ENCODE data around the gene HELZ.
"Not testable (repeated sequence)": the region's sequence is repeated elsewhere in the genome, so short reads cannot be mapped to it uniquely, and the experiment has no call there.

HELZ gene

DNA sequence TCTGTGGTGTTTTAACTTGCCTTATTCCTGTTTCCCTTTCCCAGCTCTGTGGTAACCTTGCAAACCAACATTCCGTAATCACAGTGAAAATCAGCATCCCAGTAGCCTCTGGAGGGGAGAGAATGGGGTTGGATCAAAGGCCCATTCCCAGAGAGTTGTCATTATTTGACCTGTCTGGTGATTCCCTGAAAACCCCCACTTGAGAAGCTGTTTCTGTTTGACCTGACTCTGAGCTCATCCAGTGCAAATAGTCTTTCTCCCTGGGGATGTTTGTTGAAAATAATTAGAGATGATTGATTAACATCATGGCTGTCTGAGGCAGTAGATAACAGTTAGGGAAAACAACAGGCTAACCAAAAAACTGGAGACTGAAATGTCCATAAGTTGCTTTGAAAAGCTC is 197.6 kb downstream of the HELZ start:
- no peak for DNase-seq

DNA sequence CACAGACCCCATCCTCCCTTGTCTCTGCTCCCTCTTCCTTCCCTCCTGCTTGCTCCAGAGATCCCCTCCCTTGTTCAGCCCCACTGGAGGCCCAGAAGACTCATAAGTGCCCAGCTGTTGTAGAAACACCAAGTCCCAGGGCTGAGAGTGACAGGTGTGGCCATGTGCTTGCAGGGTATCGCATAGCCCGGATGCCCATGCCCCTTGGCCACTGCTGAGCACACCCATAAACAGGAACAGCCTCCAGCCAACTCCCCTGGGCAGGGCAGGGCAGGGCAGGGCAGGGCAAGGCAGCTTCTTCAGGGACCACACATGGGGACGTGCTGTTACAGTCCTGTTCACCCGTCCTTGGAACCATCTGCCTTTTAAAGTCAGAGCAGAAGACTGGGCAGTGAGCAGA is 198.6 kb downstream of the HELZ start:
- DNase-seq = no peak

DNA sequence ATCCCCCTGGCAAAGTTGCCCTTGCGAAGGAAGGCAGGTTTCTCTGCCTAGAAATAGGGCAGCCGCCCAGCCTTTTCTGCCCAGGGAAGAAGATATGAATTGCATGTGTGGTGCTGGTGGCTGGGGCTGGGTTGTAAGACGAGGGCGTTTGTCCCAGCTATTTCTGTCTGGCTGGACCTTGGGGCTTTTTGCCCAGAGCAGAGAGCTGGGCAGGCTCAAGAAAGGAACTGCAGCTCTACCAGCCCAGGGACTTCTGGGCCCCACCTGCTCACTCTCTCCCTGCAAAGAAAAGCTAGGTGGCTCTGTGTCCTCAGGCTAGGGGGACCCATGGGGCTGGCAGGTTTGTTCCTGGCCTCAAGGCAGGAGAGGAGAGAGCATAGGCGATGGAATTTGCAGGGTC is 200.1 kb downstream of the HELZ start:
- no peak for DNase-seq

DNA sequence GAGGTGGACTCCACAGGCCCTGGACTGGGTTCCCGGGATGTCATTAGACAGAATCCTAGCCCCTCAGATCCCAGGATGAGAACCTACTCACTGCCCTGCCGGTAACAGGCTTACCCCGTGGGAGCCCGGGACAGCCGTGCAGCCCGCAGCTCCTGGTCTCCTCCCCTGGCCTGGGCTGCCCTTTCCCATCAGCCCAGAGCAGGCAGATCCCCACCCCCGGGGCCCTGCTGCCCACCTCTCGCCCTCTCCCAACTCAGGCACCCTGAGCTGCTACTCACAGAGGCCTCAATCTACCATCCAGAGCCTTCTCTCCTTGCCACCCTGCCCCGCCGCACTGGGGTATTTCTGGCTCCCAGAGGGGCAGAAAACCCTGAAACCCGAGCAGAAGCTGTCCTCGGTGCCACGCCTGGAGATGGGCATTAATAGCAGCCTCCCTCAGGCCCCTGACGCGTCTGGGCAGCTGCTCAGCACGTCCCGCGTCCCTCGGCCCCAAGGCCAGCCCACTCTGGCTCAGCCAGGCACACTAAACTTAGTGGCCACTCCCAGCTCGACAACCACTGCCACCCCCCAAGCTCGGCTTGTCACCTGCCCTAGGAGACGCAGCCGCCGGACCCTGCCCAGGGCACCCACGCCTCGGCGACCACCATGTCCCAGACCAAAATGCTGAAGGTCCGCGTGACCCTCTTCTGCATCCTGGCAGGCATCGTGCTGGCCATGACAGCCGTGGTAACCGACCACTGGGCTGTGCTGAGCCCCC is 200.8 kb downstream of the HELZ start, which contains the start of gene CACNG1:
TSS of gene CACNG1 (plus strand) at position 539 of the 757 bp plus-strand sequence. CDS start at position 646, 107 bp downstream.
- no peak for DNase-seq

DNA sequence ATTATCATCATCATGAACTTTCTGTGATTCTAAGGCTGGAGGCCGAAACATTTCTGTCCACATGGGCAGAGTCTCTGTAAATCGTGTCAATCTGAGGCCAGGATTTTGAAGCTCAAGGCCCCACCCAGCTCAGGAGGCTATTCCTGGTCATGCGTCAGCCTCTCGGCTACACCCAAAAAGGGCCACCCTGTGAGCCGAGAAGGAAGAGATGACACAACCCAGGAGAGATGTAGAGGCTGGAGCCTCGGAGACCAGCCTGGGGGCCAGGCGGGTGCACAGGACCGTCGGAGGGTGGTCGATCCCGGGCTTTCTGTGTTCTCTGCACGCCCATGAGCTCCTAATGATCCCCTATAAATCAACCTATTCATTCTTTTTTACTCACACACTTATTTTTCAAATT is 201.7 kb downstream of the HELZ start:
- no peak for DNase-seq

DNA sequence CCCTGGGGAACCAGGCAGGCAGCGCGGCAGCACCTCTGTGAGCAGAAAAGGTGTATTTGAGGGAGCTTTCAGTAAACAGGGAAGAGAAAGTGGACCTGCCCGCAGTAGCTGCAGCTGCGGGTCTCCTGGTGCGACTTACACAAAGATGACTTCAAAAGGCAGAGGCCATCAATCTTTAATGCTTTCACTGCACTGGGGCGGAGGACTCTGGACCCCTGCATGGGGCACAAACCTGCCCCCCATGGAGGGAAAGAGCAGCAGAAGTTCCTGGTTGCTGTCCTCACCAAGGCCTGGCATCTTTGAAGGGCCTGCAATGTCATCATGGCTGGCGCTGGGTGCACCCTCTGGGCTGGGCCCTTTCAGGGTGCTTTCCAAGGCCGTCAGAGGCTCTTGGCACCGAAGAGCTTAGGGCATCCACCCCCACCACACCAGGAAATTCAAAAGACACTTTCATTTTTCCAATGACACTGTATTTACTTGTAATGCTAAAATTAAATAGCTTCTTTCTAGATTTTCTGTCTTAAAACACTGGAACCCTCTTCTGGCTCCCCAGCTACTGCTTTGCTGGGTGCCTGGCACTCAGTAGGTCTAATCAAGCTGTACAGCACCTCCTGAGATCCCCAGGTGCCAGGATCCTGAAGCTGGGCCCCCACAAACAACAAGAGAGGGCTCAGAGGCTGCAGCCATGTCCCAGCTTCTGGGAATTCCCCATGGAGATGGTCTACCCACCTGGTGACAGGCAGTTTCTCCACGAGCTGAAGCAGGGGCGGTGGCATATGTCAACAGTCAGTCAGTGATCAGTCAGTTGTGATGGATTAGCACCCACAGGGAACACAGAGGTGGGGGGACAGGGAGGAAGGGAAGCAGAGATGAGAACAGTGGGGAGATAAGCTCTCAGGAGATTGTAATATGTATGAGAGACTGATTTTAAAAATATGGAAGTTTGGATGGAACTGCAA is 202.8 kb downstream of the HELZ start:
- no peak for DNase-seq

DNA sequence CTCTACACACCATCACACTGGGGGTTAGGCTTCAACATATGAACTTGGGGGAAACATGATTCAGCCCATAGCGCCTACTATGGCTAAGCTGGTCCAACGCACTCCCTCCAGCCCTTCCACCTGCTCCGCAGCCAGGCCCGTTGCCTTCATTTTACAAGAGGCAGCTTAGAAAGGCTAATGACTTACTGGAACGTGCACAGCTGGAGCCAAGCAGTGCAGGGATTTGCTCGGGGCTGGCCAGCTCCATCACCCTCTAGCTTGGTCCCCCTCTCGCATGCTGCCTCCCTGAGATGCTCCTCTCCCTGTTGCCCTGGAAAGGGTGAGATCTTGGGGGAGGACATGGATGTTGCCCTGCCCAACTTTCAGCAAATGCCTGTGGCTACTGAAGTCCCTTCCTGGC is 203.5 kb downstream of the HELZ start:
- no peak for DNase-seq

DNA sequence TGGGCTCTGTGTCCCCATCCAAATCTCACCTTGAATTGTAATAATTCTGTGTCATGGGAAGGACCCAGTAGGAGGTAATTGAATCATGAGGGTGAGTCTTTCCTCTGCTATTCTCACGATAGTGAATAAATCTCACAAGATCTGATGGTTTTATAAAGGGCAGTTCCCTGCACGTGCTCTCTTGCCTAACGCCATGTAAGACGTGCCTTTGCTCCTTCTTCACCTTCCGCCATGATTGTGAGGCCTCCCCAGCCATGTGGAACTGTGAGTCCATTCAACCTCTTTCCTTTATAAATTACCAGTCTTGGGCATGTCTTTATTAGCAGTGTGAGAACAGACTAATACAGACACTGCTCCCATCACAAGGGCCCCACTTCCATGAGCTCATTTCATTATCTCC is 203.9 kb downstream of the HELZ start:
- DNase-seq = not testable (repeated sequence)

DNA sequence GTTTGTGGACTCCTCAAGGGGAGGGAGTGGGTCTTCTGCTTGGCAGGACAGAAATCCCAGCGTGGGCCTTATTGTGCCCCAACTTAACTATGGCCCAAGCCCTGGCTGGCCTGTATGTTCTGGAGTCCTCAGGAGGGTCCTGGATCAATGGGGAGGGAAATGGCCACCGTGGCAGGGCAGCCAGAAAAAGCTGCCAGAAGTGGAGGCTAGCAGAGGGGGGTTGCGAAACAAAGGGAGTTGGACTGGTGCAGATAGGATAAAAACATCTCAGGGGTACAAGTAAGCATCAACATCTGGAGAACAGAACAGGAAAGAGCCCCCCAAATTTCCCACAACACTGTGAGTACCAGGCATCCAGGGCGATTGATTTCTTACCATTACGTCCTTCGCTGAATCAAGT is 204.3 kb downstream of the HELZ start:
- DNase-seq = no peak

DNA sequence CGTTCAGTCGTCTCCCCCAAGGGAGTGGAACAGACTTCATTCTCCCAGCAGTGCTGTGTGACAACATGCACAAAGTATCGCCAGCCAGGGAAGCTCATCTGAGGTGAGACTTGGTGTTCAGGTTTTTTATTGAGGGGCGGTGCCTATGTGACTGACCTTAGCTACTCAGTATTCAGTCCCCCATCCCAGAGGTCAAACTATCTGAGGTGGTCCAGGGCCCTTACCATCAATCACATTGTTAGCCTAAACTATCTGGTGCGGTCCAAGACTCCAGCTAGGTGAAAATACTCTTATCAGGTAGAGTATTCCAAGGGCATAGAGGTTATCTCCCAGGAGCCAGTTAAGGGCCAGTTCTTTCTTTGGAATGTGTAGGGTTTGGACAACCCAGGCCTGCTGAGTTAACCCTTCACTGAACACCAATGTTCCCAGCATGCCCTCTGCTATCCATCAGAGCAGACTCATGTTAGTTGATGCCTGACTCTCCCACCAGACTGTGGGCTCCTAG is 206.1 kb downstream of the HELZ start:
- no peak for DNase-seq

DNA sequence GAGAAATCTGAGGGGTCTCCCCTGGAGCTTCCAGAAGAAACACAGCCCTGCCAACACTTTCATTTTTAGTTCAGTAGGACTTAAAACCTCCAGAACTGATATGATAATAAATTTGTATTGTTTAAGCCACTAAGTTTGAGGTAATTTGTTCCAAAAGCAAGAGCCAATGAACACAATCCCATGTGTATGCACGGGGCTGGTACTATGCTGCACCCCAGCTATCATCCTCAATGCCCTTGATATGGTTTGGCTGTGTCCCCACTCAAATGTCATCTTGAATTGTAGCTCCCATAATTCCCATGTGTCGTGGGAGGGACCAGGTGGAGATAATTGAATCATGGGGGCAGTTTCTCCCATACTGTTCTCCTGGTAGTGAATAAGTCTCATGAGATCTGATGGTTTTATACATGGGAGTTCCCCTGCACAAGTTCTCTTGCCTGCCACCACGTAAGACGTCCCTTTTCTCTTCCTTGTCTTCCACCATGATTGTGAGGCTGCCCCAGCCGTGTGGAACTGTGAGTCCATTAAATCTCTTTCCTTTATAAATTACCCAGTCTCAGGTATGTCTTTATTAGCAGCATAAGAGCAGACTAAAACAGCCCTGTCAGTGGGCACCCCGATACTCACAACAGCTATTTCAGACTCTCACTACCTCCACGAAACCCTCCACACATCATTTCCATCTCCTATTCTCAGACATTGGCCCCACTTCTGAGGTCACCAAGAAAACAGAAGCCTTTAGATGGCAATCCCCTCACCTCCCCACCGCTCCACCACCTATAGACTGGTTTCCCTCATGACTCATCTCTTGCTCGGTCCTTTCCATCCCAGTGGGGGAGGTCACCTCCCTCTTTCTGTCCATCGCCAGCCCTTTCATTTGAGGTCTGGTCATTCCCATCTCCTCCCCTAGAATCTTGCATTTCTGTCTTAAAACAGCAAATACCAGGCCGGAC is 209.6 kb downstream of the HELZ start:
- DNase-seq = no peak

DNA sequence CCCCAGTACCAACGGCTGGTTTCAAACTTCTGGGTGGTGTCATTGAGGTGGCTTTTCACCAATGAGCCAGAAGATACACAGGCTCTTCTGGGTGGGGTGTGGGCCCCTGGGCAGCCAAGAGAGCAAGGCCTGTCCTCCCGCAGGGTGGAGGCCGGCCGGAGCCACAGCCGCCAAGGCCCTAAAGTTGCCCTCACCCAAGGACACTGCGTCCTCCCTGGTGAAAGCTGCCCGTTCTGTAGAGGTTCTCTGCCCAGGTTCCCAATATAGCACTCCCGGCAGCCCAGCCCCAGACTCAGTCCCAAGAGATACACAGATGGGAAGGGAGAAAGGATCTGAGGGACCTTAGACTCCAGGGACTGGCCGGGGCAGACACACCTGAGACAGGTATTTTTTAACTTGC is 211.4 kb downstream of the HELZ start:
- DNase-seq = no peak

DNA sequence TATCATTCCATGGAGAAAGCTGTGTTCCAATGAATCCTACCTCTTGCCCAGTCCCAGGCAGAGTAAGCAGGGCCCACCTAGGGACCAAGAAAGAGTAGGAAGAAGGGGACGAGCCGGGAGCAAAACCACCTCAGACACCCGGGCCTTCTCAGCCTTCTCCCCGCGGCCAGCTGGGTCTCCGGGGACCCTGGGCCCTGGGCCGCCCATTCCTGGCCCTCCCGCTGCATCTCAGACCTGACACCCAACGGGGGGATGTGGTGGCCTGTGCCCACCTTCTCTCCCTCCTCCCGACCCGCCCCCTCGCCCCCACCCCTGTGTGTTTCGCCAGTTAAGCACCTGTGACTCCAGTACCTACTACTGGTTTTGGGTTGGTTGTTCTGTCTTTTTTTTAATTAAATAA is 212.0 kb downstream of the HELZ start:
- no peak for DNase-seq

DNA sequence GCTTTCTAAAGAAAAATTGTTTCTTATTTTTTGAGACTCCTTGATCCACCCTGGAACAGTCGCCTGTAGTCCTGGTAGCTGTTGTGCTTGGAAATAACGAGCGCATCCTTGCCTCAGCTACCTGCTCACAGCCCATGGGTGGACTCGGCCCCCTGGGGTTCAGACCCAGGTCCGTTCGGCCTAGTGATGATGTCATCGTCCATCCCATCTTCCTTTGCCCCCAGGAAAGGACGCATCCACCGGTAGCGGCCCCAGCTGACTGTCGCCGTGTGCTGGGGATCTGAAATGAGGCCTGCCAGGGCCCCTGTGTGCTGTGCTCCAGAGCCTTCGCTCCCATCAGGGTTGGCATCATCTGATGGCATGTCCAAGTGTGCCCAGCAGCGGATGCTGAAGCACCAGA is 212.6 kb downstream of the HELZ start:
- no peak for DNase-seq

DNA sequence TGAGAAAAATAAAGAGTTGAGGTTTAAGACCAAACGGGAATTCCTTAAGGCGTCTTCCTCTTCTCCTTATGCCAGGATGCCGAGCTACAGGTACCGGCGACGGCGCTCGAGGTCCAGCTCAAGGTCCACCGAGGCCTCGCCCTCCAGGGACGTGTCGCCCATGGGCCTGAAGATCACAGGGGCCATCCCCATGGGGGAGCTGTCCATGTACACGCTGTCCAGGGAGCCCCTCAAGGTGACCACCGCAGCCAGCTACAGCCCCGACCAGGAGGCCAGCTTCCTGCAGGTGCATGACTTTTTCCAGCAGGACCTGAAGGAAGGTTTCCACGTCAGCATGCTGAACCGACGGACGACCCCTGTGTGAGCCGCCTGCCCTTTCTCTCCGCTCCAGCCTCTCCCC is 214.4 kb downstream of the HELZ start:
- DNase-seq = no peak

DNA sequence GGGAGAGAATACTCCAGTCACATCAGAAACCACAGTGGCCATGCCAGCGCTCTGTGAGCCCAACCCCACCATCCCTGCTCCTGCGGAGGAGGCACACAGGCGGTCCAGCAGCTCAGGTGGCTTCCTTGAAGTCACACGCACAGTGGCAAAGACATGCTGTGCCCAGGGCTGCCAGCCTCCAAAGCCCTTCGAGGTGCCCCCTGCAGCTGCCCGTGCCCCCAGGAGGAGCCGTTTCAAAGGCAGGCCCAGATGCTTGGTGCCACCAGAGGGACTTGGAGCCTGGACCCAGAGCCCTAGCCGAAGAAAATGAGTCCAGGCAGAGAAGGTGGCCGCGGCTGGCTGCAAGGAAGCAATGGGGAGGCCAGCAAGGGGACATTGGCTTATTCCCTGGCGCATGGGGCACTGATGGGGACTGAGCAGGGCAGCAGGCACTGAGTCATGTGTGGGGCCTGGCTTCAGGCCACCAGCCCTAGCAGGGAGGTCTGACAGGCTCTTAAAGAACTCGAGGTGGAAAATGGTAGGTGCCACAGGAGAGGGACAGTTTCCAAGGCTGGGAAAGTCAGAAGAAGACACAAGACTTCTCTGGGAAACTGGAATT is 217.9 kb downstream of the HELZ start:
- no peak for DNase-seq

DNA sequence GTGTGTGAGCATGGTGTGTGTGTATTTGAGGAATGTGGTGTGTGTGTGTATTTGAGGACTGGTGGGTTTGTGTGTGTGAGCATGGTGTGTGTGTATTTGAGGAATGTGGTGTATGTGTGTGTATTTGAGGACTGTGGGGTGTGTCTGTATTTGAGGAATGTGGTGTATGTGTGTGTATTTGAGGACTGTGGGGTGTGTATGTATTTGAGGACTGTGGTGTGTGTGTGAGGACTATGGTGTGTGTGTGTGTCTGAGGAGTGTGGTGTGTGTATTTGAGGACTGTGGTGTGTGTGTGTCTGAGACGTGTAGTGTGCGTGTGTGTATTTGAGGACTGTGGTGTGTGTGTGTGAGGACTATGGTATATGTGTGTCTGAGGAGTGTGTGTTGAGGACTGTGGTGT is 218.7 kb downstream of the HELZ start:
- no peak for DNase-seq

DNA sequence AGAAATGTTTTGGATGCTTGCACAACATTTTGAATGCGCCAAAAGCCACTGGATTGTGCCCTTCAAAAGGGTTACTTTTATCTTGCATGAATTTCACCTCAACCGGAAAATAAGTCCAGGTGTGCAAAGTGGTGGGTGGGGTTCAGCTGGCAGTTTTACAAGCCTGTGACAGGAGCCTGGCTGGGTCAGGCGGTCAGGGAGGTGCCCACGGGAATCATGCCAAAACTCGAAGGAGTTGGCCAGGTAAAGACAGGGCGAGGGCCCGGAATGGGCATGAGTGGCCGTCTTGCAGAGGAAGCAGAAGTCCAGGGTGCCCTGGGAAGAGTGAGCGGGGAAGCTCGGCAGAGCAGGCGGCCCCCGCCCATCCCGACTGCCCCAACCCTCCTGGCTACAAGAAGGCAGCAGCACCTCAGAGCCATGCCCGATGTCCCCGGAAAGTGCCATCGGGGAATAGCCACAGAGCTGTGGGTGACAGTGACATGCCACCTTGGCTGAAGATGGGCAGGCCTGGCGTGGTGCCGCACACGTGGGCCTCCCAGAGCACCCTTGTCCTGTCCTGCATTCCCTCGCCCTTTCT is 219.7 kb downstream of the HELZ start:
- no peak for DNase-seq

DNA sequence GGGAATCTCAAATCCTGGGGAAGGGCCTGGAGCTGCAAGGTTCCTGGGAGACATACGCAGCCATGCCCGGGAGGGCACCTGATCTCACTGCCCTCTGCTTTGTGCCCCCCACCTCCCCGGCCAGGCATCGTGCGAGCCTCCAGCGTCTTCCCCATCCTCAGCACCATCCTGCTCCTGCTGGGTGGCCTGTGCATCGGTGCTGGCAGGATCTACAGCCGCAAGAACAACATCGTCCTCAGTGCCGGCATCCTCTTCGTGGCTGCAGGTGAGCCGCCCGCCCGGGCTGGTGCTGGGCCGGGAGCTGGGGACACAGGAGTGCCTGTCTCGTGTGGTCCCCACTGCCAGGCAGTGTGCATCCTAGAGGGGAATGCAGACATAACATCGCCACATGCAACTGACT is 220.3 kb downstream of the HELZ start:
- no peak for DNase-seq

DNA sequence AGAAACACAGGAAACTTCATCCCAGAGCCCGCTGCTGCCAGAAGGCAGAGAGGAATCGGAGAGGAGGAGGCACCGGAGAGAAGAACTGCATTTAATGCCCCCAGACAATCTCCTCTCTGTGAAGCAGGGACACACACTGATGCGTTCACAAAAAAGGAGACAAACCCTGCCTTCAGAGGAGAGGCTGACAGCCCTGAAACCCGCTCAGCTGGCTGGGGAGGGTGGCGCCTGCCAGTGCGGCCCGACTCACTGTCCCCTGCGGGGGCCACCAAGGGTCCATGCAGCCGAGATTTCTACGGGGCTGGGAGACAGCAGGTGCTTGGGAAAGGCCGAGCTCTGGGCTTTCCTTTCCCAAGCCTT is 222.6 kb downstream of the HELZ start:
- no peak for DNase-seq

DNA sequence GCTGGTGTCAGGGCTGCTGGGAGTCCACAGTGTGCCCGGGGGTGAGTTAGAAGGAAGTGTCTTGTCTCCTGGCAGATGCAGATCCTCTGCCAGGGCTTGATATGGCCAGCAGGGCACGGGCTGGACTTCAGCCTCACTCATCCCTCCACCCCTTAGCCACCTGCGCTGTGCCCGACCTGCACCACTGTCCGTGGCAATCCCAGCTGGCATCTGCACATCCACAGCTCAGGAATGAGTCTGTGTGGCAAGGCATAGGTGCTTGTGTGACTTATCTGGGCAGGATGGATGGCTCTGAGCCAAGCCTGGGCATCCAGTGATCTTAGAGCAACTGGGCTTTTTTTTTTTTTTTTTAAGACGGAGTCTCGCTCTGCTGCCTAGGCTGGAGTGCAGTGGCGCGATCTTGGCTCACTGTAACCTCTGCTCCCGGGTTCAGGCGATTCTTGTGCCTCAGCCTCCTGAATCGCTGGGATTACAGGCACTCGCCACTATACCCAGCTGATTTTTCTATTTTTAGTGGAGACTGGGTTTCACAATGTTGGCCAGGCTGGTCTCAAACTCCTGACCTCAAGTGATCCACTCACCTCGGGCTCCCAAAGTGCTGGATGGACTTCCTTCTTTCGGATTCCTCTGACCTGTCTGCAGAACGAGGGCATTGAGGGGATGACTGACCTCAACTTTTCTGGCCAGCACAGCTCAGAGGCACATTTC is 223.1 kb downstream of the HELZ start:
- DNase-seq = no peak

All from bone marrow (tissue), 2 donors.